HL-60/S4 treated with phorbol 12-myristate 13-acetate at 8.2 ng/mL for 4 days and 3 days (cell line): ENCODE results near the gene METTL15.
"Not testable (repeated sequence)": the region's sequence is repeated elsewhere in the genome, so short reads cannot be mapped to it uniquely, and the experiment has no call there.

Experiments used
- in situ Hi-C: fragments of 300-500 bp; cut with MboI; formaldehyde crosslinking; loops from 2 replicates; pipeline ENCODE4 v1.15.0; 2022; ENCODE audit warnings: low sequenced_read_pairs

The METTL15 gene

DNA sequence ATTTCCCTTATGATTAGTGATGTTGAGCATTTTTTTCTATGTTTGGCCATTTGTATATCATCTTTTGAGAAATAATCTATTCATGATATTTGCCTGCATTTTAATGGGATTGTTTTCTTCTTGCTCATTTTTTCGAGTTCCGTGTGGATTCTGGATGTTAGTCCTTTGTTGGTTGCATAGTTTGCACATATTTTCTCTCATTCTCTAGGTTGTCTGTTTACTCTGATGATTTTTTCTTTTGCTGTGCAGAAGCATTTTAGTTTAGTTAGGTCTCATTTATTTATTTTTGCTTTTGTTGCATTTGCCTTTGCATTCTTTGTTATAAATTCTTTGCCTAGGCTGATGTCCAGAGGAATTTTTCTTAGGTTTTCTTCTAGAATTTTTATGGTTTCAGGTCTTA lies 87.3 kb downstream of the METTL15 start:
- in situ Hi-C loops, result no loop called here

DNA sequence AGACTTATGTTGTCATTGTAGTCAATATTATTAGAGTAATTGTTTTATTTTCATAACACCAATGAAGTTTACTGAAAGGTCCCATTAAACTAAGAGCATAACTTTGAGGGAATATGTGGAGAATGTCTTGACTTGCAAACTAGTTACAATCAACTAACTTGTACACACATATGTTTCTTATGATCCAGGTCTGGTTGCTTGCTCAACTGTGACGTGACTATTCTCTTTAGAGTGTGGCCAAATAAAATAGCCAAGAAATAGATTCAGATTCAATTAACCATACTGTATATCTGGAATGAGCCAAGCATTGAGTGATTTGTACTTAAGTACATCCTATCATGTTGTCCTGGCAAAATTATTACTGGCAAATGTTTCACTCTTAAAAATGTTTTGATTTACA lies 101.7 kb downstream of the METTL15 start:
- in situ Hi-C loops, result no loop called here

DNA sequence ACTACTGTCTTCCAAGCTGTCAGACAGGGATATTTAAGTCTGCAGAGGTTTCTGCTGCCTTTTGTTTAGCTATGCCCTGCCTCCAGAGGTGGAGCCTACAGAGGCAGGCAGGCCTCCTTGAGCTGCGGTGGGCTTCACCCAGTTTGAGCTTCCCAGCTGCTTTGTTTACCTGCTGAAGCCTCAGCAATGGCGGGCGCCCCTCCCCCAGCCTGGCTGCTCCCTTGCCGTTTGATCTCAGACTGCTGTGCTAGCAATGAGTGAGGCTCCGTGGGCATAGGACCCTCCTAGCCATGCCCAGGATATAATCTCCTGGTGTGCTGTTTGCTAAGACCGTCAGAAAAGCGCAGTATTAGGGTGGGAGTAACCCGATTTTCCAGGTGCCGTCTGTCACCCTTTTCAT lies 113.9 kb downstream of the METTL15 start:
- in situ Hi-C loops, result not testable (repeated sequence)

DNA sequence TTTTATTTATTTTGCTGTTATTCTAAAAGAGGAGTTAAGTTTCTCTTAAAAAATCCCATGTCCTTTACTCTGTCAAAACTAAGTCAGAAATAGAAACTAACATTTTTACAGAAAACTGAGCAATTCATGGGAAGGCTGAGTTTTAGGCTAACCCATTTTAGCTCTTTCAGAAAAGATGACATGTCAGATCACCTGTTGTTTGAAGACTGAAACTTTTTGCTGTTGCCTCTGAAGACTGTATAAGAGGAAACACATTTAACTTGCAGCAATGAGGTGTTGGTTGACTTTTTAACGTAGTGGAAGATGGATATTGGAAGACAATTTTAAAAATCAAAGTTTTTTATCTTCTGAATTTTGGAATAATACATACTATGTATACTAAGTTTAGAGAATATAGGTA lies 115.4 kb downstream of the METTL15 start:
- in situ Hi-C loops, result no loop called here

DNA sequence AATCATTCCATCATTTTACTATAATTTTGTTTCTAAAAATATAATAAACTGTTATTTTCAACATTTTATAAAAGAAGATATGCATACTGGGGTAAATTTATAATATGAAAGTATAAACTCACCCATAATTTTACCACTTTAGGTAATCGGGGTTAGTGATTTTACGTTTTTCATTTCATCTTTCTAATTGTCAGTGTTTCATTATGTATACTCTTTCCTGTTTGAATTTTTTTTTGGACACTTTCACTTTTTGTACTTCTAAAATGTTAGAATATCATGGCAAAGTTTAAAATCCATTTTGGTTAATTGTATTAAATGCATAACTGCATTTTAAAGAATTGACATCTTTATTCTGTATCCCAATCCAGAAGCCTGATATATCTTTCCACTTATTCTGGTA lies 115.8 kb downstream of the METTL15 start:
- in situ Hi-C loops, result no loop called here

DNA sequence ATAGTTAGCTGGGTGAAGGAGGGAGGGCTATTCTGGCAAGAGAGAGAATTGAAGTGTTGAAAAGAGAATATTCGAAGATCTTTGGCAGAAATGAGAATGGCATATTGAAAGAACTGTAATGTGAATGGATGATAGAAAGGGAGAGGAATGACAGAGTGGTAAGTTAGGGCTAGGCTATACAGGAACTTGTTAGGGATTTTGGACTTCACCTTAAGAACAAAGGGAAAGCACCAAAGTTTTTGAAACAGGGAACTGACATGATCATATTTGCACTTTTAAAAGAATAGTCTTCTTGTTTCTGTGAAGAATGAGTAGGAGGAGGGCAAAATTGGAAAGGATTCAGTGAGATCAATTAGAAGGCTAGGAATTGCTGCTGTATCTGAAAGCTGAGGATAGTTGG lies 119.3 kb downstream of the METTL15 start:
- in situ Hi-C loops, result no loop called here

DNA sequence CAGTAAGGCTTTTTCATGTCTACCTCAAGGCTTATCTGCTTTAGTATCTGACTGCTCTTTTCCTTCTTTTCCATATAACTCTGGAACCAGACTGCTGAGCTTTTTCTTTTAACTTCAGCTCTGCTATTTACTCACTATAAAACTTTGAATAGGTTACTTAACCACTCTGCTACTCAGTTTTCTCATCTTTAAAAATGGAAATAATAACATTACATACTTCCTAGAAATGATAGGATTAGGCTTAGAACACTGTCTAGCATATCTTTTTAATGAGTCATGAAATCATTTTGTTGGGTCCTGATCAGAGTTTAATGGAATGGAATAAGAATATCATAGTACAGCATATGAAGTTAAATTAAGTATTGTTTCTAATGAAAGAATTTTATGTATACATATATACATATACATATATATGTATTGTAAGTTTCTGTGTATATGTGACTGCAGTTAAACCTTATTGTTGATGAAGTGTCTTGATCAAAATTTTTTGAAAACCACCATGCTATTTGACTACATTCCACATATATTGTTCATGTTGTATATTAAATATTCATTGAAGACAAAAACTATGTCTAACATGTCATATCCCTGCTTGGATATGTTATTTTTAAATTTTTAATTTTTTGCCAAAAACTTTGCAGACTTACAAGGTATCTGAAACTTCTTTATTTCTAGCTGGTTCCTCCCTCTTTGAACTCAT lies 120.2 kb downstream of the METTL15 start:
- in situ Hi-C loops, result no loop called here

DNA sequence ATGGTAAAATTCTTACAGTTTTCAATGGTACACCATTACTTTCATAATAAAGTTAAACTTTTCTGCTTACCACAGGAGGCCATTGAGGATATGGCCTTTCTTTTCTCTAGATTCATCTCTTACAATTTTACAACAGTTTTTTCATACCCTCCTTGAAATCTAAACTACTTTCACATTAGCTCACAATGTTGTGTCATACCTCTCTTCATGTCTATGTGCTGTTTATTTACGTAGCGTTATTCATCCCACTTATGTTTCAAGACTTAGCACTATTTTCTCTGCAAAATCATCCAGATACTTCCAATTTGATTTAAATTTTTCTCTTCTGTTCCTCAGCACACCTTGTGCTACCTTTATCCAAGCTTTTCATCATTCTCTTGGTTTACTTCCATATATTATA lies 123.3 kb downstream of the METTL15 start:
- in situ Hi-C loops, result no loop called here

DNA sequence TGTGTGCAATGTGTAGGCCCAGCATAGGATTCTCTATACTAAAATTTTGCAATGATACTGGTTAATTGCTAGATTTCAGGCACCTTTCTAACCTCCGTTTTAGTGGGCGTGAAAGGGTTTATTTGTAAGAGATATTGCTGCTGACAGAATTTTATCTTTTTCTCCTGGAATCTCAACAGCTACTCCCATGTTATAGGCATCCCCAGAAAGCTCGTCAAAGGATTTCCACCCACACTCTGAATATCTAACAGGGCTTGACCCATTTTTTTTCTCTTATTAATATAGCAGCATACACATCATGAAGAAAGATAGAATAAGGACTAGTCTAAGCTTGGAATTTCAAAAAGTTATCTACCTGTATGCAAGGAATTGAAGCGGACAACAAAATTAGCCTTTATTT lies 124.5 kb downstream of the METTL15 start:
- in situ Hi-C loops, result no loop called here

DNA sequence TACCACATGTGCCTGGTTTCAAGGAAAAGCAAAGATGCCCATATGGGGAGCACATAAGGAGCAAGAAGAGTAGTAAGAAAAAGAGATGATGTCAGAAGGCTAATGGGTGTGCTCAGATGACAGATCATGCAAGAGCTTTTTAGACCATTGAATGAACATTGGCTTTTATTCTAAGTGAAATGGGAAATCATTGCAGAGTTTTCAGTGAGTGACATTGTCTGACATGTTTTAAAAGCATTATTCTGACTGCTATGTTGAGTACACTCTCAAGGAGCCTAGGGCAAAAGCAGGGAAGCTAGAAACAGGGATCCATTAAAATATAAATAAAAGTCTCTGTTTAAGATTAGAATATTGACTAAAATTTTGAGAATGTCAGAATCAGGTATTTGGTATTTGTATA lies 133.6 kb downstream of the METTL15 start:
- in situ Hi-C loops, result no loop called here

DNA sequence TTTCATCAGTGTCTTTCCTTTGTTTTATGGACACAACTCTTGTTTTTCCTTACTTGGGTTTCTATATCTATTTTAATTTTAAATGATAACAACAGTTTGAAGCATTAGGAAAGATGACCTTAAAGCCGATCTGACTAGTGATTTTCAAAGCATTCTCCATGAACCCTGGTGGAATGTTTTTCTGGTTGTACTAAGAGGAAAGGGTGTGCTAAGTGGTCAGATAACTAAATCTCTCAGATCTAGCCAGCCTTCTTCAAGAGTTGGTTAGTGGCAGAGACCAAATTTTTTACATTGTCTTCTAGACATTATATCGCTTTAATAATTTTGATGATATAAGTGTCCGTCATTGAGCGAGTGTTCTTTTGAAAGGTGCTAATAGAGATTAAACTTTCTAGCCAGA lies 134.4 kb downstream of the METTL15 start:
- in situ Hi-C loops, result no loop called here

DNA sequence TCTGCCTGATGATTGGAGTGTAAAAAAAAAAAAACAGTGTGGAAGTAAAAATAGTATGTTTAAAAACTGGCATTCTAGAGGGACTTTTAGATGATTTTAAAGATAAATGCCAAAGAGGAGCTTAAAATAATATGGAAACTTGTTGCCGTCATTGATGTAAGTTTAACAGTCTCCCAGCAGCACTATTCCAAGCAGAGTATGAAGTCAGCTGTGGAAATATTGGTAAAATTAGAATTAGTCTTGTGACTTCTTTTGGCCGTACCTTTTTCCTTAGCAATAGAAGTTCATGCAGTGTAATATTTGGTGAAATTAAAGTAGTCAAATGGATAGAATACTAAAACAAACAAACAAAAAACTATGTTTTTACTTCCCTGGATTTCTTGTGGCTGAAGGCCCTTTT lies 134.9 kb downstream of the METTL15 start:
- in situ Hi-C loops, result no loop called here

DNA sequence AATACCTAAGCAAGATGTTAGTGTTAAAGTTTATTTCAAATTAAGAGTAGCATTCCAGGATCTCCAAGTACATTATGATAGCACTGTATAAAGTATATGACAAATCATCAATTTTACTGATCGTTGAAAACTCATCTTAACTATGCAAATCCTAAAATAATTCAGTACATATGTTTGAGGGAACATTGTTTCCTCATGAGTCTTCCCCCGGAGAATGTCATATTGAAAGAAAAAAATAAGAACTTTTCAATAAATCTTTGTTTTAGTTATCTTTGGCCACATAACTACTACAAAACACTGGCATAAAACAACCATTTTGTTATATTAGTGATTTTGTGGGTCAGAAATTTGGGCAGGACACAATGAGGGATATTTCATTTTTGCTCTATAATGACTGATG lies 135.4 kb downstream of the METTL15 start:
- in situ Hi-C loops, result no loop called here

DNA sequence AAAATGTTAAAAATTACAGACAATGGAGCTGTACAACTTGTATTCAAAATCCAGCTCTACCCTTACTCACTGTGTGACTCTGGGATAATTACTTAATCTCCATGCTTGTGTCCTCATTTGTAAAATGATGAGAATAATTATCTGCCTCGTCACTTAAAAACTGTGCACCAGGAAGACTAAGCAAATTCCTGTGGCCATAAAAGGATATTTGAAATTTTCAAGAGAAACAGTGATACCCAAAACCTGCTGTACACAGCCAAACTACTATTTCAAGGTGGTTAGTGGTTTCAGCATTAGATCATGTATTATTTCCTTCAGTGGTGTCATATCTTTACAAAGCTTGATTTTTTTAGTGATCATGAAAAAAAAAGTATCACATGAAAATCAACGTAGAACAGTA lies 136.9 kb downstream of the METTL15 start:
- in situ Hi-C loops, result no loop called here

DNA sequence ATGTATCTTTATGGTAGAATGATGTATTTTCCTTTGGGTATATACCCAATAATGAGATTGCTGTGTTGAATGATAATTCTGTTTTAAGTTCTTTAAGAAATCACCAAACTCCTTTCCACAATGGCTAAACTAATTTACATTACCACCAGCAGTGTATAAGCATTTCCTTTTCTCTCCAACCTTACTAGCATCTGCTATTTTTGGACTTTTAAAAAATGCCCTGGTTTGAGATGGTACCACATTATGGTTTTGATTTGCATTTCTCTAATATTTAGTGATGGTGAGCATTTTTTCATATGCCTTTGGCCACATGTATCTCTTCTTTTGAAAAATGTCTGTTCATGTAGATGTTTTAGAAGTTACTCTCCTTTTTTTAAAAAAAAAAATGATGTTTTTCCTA lies 142.0 kb downstream of the METTL15 start:
- in situ Hi-C loops, result no loop called here

DNA sequence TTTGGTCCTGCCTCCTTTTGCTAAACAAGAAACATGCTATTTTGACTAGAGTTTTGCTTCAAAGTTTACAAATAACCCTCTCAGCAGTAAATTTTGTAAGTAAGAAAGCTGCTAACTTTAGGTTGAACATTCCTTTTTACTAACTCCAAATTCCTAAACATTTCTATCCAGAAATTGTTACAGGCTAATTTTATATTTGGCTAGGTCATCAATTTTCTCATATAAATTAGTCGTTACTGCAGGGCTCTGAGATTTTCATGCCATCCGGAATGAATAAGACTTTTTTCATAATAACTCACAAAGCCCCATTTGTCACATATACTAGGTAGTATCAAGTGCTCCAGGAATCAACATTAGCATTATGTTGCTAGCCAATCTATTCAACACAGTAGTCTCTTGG lies 143.1 kb downstream of the METTL15 start:
- in situ Hi-C loops, result no loop called here

DNA sequence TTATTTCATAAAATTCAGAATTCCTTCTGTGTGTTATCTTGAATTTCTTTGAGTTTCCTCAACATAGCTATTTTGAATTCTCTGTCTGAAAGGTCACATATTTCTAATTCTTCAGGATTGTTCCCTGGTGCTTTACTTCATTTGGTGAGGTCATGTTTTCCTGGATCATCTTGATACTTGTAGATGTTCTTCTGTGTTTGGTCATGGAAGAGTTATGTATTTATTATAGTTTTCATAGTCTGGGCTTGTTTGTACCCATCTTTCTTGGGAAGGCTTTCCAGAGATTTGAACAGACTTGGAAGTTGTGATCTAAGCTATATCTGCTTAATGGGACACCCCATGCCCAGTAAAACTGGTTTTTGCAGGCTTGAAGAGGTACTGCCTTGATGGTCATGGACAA lies 149.6 kb downstream of the METTL15 start:
- in situ Hi-C loops, result no loop called here

DNA sequence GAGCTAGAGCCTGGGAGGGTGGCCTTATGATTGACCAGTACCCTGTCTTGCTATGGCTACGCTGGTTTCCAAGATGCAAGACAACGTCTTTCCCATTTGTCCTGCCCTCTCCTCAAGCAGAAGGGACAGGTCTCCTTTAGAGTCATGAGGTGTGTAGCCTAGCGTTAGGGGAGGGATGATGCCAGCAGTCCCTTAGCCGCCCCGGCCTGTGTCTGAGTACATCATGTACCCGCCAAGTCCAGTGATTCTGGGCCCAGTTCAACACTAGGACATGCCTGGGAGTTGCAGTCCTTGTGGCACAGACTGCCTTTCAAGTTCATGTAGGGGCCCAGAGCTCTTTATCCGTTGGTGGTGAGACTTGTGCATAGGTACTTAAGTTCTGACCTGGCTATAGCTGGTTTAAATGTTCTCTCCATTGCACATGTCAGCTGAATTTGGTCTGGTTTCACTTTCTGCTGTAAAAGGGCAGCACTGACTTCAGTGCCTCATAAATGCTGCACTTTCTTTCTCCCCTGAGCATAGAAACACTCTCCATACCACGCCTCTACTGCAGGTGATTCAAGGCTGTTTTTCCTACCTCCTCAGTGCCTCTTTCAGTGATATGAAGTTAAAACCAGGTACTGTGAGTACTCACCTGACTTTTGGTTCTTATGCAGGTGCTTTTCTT lies 151.1 kb downstream of the METTL15 start:
- in situ Hi-C loops, result no loop called here

DNA sequence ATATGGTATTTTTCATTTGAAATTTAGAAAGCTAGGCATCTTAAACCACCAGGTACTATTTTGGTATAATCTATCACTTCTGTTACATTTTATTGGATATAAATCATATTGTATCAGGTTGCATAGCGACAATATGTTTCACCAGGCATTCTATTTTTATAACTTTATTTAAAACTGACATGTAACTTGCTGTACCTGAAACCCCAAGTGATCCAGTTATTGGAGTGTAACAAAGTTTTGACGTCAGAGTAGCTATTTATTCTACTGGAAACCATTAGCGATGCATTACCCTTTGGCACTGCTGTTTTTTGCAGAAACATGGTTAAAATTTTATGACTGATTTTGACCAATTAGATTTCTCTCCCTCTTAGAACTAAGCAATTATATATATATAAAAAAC lies 160.7 kb downstream of the METTL15 start:
- in situ Hi-C loops, result no loop called here

DNA sequence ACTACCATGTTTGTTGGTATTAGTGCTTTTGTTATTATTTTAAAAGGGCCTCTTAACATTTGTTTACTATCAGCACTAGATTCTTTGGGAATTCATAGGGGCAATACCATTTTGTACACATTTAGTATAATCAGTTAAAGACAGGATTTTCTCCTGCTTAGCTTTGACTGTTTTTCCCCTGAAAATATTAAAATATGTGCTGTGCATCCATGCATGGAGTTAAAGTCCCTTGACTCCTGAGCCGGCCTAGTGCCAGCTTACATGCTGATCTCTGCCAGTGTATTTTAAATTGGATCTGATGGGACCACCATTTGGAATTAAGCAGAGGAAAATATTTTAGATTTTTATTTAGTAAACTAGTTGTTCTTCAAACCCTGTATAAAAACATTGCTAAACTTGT lies 161.4 kb downstream of the METTL15 start:
- in situ Hi-C loops, result no loop called here

DNA sequence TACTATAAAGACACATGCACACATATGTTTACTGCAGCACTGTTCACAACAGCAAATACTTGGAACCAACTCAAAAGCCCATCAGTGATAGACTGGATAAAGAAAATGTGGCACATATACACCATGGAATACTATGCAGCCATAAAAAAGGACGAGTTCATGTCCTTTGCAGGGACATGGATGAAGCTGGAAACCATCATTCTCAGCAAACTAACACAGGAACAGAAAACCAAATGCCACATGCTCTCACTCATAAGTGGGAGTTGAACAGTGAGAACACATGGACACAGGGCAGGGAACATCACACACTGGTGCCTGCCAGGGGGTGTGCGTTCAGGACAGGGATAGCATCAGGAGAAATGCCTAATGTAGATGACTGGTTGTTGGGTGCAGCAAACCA lies 164.1 kb downstream of the METTL15 start:
- in situ Hi-C loops, result not testable (repeated sequence)

DNA sequence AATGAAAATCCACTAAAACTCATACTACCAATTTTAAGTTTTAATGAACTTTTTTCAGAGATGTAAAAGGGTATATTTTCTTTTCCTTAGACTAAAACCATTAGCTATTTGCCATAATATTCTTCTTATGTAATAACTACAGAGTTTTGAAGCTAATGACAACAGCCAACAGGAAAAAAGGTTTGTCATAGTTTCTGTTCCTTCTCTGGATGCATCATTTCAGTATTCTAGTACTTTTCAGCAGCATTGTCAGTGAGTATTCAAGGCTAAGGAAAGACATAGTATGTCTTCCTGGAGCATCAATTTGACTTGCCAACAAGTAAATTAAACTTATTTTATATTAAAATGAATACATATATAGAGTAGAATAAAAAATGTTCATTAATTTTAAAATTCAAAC lies 166.0 kb downstream of the METTL15 start:
- in situ Hi-C loops, result no loop called here

DNA sequence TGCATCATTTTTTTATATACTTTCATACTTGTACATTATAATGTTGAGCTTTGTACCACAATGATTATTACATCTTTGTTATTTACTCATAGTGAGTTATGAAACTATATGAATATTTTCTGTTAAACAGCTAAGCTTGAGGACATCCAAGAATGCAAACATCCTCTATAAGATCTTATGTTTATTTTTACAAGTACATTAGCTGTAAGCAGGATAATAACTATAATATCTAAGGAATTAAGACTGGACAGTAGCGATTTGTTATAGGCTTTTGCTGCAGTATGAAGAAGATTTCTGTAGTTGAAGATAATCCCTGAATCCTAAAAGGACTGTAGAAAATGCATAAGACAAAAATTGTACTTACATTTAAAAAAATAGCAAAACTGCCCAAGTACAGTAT lies 176.0 kb downstream of the METTL15 start:
- in situ Hi-C loops, result no loop called here
